OCI-LY7 (cell line): ENCODE measurements around the gene AKT3.

ENCODE experiments used
- EZH2phosphoT487 ChIP-seq: fragments of 200-600 bp; sonication (generic); IDR thresholded peaks from 2 replicates; pipeline ENCODE4 v1.6.1; 2018; ENCODE audit warnings: low read depth, borderline replicate concordance, mild to moderate bottlenecking, mixed run types, antibody characterized with exemption, low read length, moderate library complexity, mixed read lengths
- TF ChIP-seq, protein P1 (sequence below): fragments of 200-600 bp; sonication (generic); conservative IDR thresholded peaks from 2 replicates; pipeline ENCODE4 v1.5.1; 2014; ENCODE audit warnings: mild to moderate bottlenecking, antibody characterized with exemption, low read length, moderate library complexity, mixed read lengths

DNA sequence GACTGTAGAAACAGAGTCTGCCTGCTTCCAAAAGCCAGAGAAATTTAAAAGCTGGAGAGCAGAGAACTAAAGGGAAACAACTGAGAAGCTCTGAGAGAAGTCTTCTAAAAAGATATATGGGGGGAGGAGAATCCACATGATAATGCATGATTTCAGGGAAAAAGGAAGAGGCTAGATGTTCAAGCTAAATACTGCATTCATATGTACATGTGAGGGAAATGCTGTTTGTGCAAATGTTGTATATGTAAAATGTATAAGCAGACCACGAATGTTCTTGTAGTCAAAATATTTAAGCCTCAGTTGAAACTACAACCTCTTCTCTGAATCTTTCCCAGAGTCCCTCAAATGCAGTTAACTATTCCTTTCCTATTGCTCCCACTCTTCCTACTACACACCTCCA, 79.2 kb downstream of the AKT3 start:
- TF ChIP-seq, protein P1, sequence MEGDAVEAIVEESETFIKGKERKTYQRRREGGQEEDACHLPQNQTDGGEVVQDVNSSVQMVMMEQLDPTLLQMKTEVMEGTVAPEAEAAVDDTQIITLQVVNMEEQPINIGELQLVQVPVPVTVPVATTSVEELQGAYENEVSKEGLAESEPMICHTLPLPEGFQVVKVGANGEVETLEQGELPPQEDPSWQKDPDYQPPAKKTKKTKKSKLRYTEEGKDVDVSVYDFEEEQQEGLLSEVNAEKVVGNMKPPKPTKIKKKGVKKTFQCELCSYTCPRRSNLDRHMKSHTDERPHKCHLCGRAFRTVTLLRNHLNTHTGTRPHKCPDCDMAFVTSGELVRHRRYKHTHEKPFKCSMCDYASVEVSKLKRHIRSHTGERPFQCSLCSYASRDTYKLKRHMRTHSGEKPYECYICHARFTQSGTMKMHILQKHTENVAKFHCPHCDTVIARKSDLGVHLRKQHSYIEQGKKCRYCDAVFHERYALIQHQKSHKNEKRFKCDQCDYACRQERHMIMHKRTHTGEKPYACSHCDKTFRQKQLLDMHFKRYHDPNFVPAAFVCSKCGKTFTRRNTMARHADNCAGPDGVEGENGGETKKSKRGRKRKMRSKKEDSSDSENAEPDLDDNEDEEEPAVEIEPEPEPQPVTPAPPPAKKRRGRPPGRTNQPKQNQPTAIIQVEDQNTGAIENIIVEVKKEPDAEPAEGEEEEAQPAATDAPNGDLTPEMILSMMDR, result no peak
- TF ChIP-seq EZH2phosphoT487, result no peak
